22Rv1 (cell line): ENCODE results near the gene MAPK8IP2.

ENCODE experiments used
- CTCF ChIP-seq: fragments of 450-650 bp; IDR thresholded peaks from 2 replicates; pipeline ENCODE4 v1.5.1; 2017; ENCODE audit warnings: mild to moderate bottlenecking
- ZFX ChIP-seq: fragments of 450-650 bp; IDR thresholded peaks from 2 replicates; pipeline ENCODE4 v1.6.1; 2017; ENCODE audit warnings: antibody characterized with exemption, borderline replicate concordance

- TF ChIP-seq CTCF (no peak), ZFX (no peak)
Observed at GRCh38 chr22:50569041-50569459, 31.5 kb upstream of the MAPK8IP2 start.
